OCI-LY3 (cell line): ENCODE results near the gene YARS2.

ENCODE experiments used
- EZH2phosphoT487 ChIP-seq: fragments of 200-600 bp; shearing (Covaris generic); IDR thresholded peaks from 2 replicates; pipeline ENCODE4 v1.6.1; 2018; ENCODE audit warnings: antibody characterized with exemption, mixed run types, low read depth
- TF ChIP-seq, protein P1 (sequence below): fragments of 200-600, 300-600 bp; sonication (generic); IDR thresholded peaks from 2 replicates; pipeline ENCODE4 v1.5.1; 2014; ENCODE audit warnings: antibody characterized with exemption, low read length, low read depth

DNA sequence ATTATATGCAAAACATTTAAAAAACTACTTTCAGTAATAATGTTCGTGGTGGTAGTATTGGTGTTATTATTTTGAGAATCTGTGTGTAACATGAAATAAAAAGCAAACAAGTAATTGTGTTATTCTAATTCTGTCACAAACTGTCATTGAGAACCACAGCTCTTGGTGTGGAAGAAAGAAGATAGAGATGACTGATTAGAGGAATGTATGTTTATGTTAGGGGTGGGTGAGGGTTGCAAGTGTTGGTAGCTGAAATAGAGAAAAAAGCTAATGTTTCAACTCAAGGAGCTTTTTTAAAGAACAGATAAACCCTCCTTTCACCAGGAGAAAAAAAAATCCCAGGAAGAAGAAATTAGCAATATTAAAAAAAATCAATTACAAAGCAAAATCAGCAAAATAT, 58.3 kb downstream of the YARS2 start:
- TF ChIP-seq, protein P1, sequence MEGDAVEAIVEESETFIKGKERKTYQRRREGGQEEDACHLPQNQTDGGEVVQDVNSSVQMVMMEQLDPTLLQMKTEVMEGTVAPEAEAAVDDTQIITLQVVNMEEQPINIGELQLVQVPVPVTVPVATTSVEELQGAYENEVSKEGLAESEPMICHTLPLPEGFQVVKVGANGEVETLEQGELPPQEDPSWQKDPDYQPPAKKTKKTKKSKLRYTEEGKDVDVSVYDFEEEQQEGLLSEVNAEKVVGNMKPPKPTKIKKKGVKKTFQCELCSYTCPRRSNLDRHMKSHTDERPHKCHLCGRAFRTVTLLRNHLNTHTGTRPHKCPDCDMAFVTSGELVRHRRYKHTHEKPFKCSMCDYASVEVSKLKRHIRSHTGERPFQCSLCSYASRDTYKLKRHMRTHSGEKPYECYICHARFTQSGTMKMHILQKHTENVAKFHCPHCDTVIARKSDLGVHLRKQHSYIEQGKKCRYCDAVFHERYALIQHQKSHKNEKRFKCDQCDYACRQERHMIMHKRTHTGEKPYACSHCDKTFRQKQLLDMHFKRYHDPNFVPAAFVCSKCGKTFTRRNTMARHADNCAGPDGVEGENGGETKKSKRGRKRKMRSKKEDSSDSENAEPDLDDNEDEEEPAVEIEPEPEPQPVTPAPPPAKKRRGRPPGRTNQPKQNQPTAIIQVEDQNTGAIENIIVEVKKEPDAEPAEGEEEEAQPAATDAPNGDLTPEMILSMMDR: no peak
- TF ChIP-seq EZH2phosphoT487: no peak
